ENCODE measurements around the gene ZNF518B.

GRCh38 chr4:10421344-10422055, 35.7 kb downstream of the ZNF518B start:
- TF ChIP-seq EZH2 (IDR thresholded peaks at IDR 0.05; ENCODE audit: borderline replicate concordance, control insufficient read depth, low read depth, low read length): no peak
- no peak for TF ChIP-seq STAT1 (conservative IDR thresholded peaks at IDR 0.05)
- no peak for TF ChIP-seq TCF7 (IDR thresholded peaks at IDR 0.05; ENCODE audit: borderline replicate concordance)
- TF ChIP-seq JUNB (IDR thresholded peaks at IDR 0.05): no peak
- TF ChIP-seq SRF (IDR thresholded peaks at IDR 0.05; ENCODE audit: low read depth in 2 of 2, low read length in 2 of 2): no peak
- TF ChIP-seq CTCF (IDR thresholded peaks at IDR 0.05 in 2 of 3, conservative IDR thresholded peaks at IDR 0.05 in 1 of 3; ENCODE audit: control insufficient read depth in 2 of 3, extremely low read depth in 1 of 3, insufficient read depth in 1 of 3, low read depth in 3 of 3, low read length in 3 of 3): no peak
- TF ChIP-seq ZBTB33 (IDR thresholded peaks at IDR 0.05): no peak
- no peak for TF ChIP-seq ZNF274 (IDR thresholded peaks at IDR 0.05; ENCODE audit: insufficient read depth, insufficient read length)
- TF ChIP-seq FOXK2 (IDR thresholded peaks at IDR 0.05): no peak

Measured in GM12878 (cell line).